Measurements from ENCODE around the gene HDGFL2.

HDGFL2 gene

GRCh38 chr19:4472174-4472974, at the start of gene HDGFL2:
HDGFL2 (plus strand) TSS chr19:4472297; CDS start chr19:4472351, 54 bp downstream.
- H3K27ac ChIP-seq = peak within 1 kb of the TSS; percentile 93
- peak within 1 kb of the TSS; percentile 83 for H3K4me3 ChIP-seq (ENCODE audit: low read depth, low read length)
- no peaks in the 10 kb centered on the region for H3K36me3 ChIP-seq (ENCODE audit: control insufficient read depth, insufficient read depth, low read length)
- H3K4me1 ChIP-seq = peaks cover 4% of the 10 kb centered on the region
- peak within 1 kb of the TSS; percentile 100 for H2AFZ ChIP-seq
- no peak for TF ChIP-seq CTCF (IDR thresholded peaks at IDR 0.05)
- H3K79me2 ChIP-seq = peaks cover 17% of the 10 kb centered on the region
- peak within 1 kb of the TSS; percentile 90 for H3K4me2 ChIP-seq (ENCODE audit: low read length)
- no peaks in the 10 kb centered on the region for H3K27me3 ChIP-seq (ENCODE audit: control insufficient read depth, insufficient read depth, low read length)
- H3K9me3 ChIP-seq (ENCODE audit: control insufficient read depth, low read length) = no peaks in the 10 kb centered on the region
- H3K9ac ChIP-seq = peak within 1 kb of the TSS; percentile 75

- Histone ChIP-seq H3K9me3 (ENCODE audit: control insufficient read depth, low read length) (no peaks in the 10 kb centered on the region), H3K4me3 (ENCODE audit: low read depth, low read length) (no peak overlapping the region), H3K4me1 (no peaks in the 10 kb centered on the region), H3K9ac (no peak overlapping the region), H3K27ac (no peak overlapping the region), H3K79me2 (no peaks in the 10 kb centered on the region), H3K4me2 (ENCODE audit: low read length) (no peak overlapping the region), H3K27me3 (ENCODE audit: control insufficient read depth, insufficient read depth, low read length) (no peaks in the 10 kb centered on the region), H2AFZ (no peak overlapping the region), H3K36me3 (ENCODE audit: control insufficient read depth, insufficient read depth, low read length) (no peaks in the 10 kb centered on the region)
- TF ChIP-seq CTCF (IDR thresholded peaks at IDR 0.05) = no peak
These were observed 48.5 kb upstream of the HDGFL2 start for GRCh38 chr19:4423416-4424126.

GRCh38 chr19:4425537-4425936, 46.6 kb upstream of the HDGFL2 start:
- no peak overlapping the region for H2AFZ ChIP-seq
- H3K4me3 ChIP-seq (ENCODE audit: low read depth, low read length) = no peak overlapping the region
- no peak for TF ChIP-seq CTCF (IDR thresholded peaks at IDR 0.05)
- no peaks in the 10 kb centered on the region for H3K79me2 ChIP-seq
- no peak overlapping the region for H3K27ac ChIP-seq
- H3K4me1 ChIP-seq = no peaks in the 10 kb centered on the region
- H3K36me3 ChIP-seq (ENCODE audit: control insufficient read depth, insufficient read depth, low read length) = no peaks in the 10 kb centered on the region
- H3K9ac ChIP-seq = no peak overlapping the region
- no peaks in the 10 kb centered on the region for H3K27me3 ChIP-seq (ENCODE audit: control insufficient read depth, insufficient read depth, low read length)
- H3K4me2 ChIP-seq (ENCODE audit: low read length) = no peak overlapping the region
- no peaks in the 10 kb centered on the region for H3K9me3 ChIP-seq (ENCODE audit: control insufficient read depth, low read length)

- Histone ChIP-seq H3K27ac (no peak overlapping the region), H3K4me1 (no peaks in the 10 kb centered on the region), H2AFZ (no peak overlapping the region), H3K9me3 (ENCODE audit: control insufficient read depth, low read length) (no peaks in the 10 kb centered on the region), H3K36me3 (ENCODE audit: control insufficient read depth, insufficient read depth, low read length) (no peaks in the 10 kb centered on the region), H3K4me2 (ENCODE audit: low read length) (no peak overlapping the region), H3K79me2 (no peaks in the 10 kb centered on the region), H3K4me3 (ENCODE audit: low read depth, low read length) (no peak overlapping the region), H3K9ac (no peak overlapping the region), H3K27me3 (ENCODE audit: control insufficient read depth, insufficient read depth, low read length) (no peaks in the 10 kb centered on the region)
- no peak for TF ChIP-seq CTCF (IDR thresholded peaks at IDR 0.05)
These were observed 43.6 kb upstream of the HDGFL2 start for GRCh38 chr19:4428326-4428975.

Measured in parathyroid adenoma (tissue), 2 donors.